ENCODE measurements around the gene CDC45.

CDC45 gene

DNA sequence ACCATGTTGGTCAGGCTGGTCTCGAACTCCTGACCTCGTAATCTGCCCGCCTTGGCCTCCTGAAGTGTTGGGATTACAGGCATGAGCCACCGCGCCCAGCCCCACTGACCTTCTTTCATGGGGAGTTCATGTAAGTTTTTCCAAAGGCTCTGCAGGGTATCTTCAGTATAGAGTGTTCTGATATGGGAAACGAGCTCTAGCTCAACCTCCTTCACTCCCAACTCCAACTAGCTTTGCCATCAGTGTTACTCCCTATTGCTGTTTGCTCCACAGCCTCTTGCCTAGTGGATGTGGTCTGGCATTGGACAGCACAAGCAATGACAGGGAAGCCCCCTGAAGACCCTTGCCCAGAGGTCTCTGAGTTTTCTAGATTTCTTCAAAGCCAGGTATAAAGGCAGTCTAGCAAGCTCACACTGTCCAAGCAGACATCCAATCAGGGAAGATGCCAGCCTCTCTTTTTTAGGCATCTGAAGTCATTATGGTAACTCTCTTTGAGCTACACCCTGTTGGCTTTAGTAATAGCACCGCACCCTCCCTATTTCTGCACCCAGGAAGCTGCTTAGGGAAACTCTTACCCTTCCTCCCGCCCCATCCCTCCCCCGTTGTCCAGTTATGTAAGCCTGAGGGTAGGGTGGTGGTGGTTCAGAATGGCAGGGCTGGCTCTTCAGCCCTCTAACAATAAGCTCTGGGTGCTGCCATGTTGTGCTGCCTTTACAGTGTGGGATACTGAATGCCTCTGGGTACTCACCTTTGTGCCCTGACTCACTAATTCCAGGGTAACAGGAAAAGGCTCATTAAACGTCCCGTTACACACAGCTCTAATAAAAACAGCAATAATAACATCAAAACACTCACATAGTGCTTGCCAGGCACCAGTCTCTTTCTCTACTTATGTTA, 85.9 kb downstream of the CDC45 start:
- no peak for DNase-seq (ENCODE audit: low spot score)

DNA sequence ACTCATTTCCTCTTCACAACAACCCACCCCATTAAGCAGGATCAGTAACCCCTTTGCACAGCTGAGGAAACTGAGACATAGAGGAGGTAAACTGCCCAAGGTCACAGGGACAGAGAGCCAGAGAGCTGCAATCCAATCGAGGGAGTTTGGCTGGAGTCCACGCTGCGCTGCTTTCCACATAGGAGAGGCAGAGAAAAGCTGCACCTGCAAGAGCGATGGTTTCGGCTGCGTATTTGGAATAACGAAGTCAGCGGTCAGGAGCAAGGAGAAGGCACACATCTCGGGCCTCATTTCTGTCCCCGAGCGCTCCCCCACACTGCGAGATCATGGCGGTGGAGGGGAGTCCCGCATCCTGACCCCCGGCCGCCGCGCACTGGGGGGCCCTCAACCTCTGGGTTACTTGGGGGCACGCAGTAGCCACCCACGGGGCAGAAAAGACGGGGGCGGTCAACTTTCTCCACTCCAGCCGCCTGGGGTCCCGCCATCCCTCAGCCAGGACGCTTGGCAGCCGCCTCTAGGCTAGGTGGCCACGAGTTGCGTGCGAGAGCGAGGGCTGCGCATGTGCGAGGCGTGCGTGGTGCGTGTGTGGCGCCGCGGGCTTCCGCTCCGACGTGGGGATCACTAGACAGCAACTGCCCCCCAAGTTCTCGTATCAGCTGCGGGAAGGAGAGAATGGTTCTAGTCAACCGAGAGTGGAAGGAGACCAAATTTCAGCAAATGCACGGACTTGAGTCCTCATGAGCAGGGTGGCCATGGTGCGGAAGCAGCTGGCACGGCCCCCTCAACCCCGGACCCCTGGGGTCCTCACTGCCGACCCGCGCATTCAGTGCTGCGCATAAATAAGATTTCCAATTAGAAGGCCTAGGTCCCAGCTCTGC, 86.8 kb downstream of the CDC45 start:
- DNase-seq (ENCODE audit: low spot score): no peak

- DNase-seq (ENCODE audit: low spot score): no peak
Measured at GRCh38 chr22:19567157-19568009, 87.7 kb downstream of the CDC45 start.

GRCh38 chr22:19568337-19569275, 88.9 kb downstream of the CDC45 start:
- no peak for DNase-seq (ENCODE audit: low spot score)

- no peak for DNase-seq (ENCODE audit: low spot score)
Measured at GRCh38 chr22:19569276-19569640, 89.5 kb downstream of the CDC45 start.

- DNase-seq (ENCODE audit: low spot score): no peak
Measured at GRCh38 chr22:19569976-19570375, 90.3 kb downstream of the CDC45 start.
